ENCODE data around the gene MYL5. TPM values are rescaled to one million over a fixed set of nuclear protein-coding genes. Genes with fewer than 3 reads are reported as not detected.

Gene MYL5
- total RNA-seq, 1 experiment from 2014 or later, result 50.5 TPM

Other genes with a start within 250 kb of the MYL5 start
- 73.1 and 105 TPM in 2 replicates for gene ZNF721, start 175.4 kb upstream of the MYL5 start, total RNA-seq (2014; rRNA removed; shearing (Covaris generic); ENCODE audit: low replicate concordance)
- 50.8 and 72.6 TPM in 2 replicates for gene PIGG, start 175.3 kb upstream of the MYL5 start, total RNA-seq (2014; rRNA removed; shearing (Covaris generic); ENCODE audit: low replicate concordance)
- gene TMEM271, start 98.2 kb upstream of the MYL5 start, total RNA-seq (2014; rRNA removed; shearing (Covaris generic); ENCODE audit: low replicate concordance), result not detected in 2 replicates
- gene PDE6B, start 49.0 kb upstream of the MYL5 start, total RNA-seq (2014; rRNA removed; shearing (Covaris generic); ENCODE audit: low replicate concordance), result not detected in 2 replicates
- gene ATP5ME, start 266 bp upstream of the MYL5 start, total RNA-seq (2014; rRNA removed; shearing (Covaris generic); ENCODE audit: low replicate concordance), result 334 and 357 TPM in 2 replicates
- gene SLC49A3, start 14.6 kb downstream of the MYL5 start, total RNA-seq (2014; rRNA removed; shearing (Covaris generic); ENCODE audit: low replicate concordance), result not detected in 2 replicates
- gene PCGF3, start 31.3 kb downstream of the MYL5 start, total RNA-seq (2014; rRNA removed; shearing (Covaris generic); ENCODE audit: low replicate concordance), result 18.0 and 18.7 TPM in 2 replicates
- gene CPLX1, start 151.6 kb downstream of the MYL5 start, total RNA-seq (2014; rRNA removed; shearing (Covaris generic); ENCODE audit: low replicate concordance), result 0.40 and 3.1 TPM in 2 replicates